Testis (tissue), 3 donors: Measurements from ENCODE around the gene GPR68. TPM values are rescaled to one million over a fixed set of nuclear protein-coding genes. Genes with fewer than 3 reads are reported as not detected.
A peak's percentile ranks its signal among the peaks of the same experiment; 100 is the strongest.
"Not testable (repeated sequence)": the region's sequence is repeated elsewhere in the genome, so short reads cannot be mapped to it uniquely, and the experiment has no call there.

Source experiments
- DNase-seq: peaks from one replicate; pipeline ENCODE4 v3.0.0-alpha.2; 2019
- H3K27ac ChIP-seq, 2 donors: fragments of 200-600 bp; sonication (generic); one replicate each; pipeline ENCODE4 v1.5.1; 2019
- H3K27me3 ChIP-seq: fragments of 200-600 bp; sonication (generic); one replicate; pipeline ENCODE4 v1.5.1; 2019
- H3K36me3 ChIP-seq: fragments of 200-600 bp; sonication (generic); one replicate; pipeline ENCODE4 v1.5.1; 2017; ENCODE audit warnings: low read depth; ENCODE audit errors: missing control alignments
- H3K4me1 ChIP-seq: fragments of 200-600 bp; sonication (generic); one replicate; pipeline ENCODE4 v1.5.1; 2019
- H3K4me3 ChIP-seq, 2 donors: fragments of 200-600 bp; sonication (generic); one replicate each; pipeline ENCODE4 v1.5.1; 2017 to 2019
- H3K9me3 ChIP-seq: fragments of 200-600 bp; sonication (generic); one replicate; pipeline ENCODE4 v1.5.1; 2017
- POLR2A ChIP-seq: fragments of 450-650 bp; IDR thresholded peaks from one replicate; pipeline ENCODE4 v1.6.1; 2017; ENCODE audit warnings: antibody characterized with exemption, mild to moderate bottlenecking, moderate library complexity
- WGBS, 2 donors: methylation state at CpG; one replicate each; pipeline ENCODE4 v1.1.5; 2018; 5-methylcytosine and 5-hydroxymethylcytosine counted together
- intact Hi-C: fragments of 100-400 bp; cut with DNase I; formaldehyde crosslinking; loops from one replicate; pipeline ENCODE4 v1.15.1; 2023; ENCODE audit warnings: low total_unique reads
- polyA plus RNA-seq: library from polyadenylated mRNA; stranded (reverse); fragments of 350-450 nt; fragmentation: Illumina TruSeq; extraction: RNeasy Lipid Tissue Mini Kit (QIAGEN cat#74804); gene quantifications from one replicate; pipeline ENCODE4 v1.2.3, GENCODE V29; 2014; ENCODE audit warnings: low read depth, low replicate concordance; ENCODE audit not compliant: insufficient read depth
- total RNA-seq, 2 donors: library from RNA; depleted of rRNA; stranded (reverse); fragments of >200 nt; gene quantifications; one replicate each; pipeline ENCODE4 v1.2.3, GENCODE V29; 2016
- TF ChIP-seq, protein P1 (sequence below), 3 experiments: fragments of 450-650 bp in 2 of 3; fragments of 200-600 bp in 1 of 3; sonication (generic) in 1 of 3; IDR thresholded peaks; one replicate each; pipeline ENCODE4 v1.5.1; 2016 to 2019; ENCODE audit warnings: antibody characterized with exemption in 3 of 3, mild to moderate bottlenecking in 2 of 3, moderate library complexity in 1 of 3

The GPR68 gene
- total and polyA plus RNA-seq, 3 donors from 2014 or later = 1.1 to 3.8 (median 2.4) TPM

DNA sequence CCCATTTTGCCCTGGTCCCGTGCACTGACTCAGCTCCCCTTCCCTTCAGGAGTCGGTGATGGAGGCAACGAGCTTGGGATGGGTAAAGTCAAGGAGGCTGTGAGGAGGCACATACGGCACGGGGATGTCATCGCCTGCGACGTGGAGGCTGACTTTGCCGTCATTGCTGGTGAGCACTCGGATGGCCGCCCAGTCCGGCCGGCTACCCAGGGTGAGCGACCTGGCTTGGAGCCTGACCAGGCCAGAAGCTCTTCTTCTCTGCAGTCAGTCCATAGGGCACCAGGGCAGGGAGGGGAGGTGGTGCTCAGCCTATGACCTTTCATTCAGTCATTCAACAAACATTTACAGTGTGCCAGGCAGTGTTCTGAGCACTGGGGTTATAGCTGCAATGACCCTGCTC lies 39.8 kb downstream of the GPR68 start:
- intact Hi-C loops = no loop called here

DNA sequence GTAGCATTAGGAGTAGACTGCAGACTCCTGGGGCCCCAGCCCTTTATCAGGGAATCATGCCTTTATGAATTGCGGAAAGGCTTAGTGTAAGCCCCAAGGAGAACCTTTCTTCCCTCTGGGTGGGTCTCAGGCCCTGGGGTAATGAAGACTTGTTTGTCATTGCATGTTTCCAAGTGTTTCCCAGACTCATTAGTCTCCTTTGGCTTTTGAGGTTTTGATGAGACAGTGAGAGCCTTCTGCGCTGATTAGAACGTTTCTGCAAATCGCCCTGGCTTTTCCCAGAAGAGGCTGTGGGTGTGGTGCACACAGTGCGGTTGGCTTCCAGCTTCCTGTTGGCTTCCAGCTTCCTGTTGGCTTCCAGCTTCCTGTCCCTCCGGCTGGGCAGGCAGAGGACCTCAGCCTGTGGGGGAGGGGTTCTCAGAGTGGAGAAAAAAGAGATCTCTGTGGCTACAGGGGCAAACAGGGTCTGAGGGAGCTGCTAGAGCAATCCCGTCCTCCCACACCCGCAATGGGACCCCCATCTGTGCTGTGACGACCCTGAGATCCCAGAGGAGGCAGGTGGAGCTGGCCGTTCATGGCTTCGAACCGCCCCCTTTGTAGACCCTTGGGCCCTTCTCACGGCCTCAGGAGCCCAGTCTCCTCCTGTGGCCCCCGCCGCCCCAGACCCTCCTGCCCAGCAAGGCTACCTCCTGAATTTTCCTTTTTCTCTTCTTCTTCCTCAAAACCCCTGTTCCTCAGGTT lies 42.1 kb downstream of the GPR68 start:
- Histone ChIP-seq H3K36me3 (no peaks in the 10 kb centered on the region), H3K27ac (no peak overlapping the region), H3K4me1 (peaks cover 6% of the 10 kb centered on the region), H3K4me3 (no peak overlapping the region), H3K9me3 (no peaks in the 10 kb centered on the region), H3K27me3 (no peaks in the 10 kb centered on the region)
- TF ChIP-seq, protein P1, sequence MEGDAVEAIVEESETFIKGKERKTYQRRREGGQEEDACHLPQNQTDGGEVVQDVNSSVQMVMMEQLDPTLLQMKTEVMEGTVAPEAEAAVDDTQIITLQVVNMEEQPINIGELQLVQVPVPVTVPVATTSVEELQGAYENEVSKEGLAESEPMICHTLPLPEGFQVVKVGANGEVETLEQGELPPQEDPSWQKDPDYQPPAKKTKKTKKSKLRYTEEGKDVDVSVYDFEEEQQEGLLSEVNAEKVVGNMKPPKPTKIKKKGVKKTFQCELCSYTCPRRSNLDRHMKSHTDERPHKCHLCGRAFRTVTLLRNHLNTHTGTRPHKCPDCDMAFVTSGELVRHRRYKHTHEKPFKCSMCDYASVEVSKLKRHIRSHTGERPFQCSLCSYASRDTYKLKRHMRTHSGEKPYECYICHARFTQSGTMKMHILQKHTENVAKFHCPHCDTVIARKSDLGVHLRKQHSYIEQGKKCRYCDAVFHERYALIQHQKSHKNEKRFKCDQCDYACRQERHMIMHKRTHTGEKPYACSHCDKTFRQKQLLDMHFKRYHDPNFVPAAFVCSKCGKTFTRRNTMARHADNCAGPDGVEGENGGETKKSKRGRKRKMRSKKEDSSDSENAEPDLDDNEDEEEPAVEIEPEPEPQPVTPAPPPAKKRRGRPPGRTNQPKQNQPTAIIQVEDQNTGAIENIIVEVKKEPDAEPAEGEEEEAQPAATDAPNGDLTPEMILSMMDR (IDR thresholded peaks at IDR 0.05) = no peak
- no peak for TF ChIP-seq POLR2A
- peak; percentile 49 for DNase-seq
- intact Hi-C loops = no loop called here
- WGBS, 2 donors = 66 to 83% methylated on average over 15 of the region's 15 CpGs

More for the DNA sequence above, 39.8 kb downstream of the GPR68 start:
- Histone ChIP-seq H3K9me3 (no peaks in the 10 kb centered on the region), H3K36me3 (no peaks in the 10 kb centered on the region), H3K4me1 (peaks cover 6% of the 10 kb centered on the region), H3K27ac (no peak overlapping the region), H3K4me3 (no peak overlapping the region), H3K27me3 (no peaks in the 10 kb centered on the region)
- 96% methylated on average over 7 to 14 of the region's 14 CpGs for WGBS, 2 donors
- no peak for DNase-seq
- TF ChIP-seq POLR2A = no peak
- TF ChIP-seq, protein P1 (IDR thresholded peaks at IDR 0.05) = no peak

DNA sequence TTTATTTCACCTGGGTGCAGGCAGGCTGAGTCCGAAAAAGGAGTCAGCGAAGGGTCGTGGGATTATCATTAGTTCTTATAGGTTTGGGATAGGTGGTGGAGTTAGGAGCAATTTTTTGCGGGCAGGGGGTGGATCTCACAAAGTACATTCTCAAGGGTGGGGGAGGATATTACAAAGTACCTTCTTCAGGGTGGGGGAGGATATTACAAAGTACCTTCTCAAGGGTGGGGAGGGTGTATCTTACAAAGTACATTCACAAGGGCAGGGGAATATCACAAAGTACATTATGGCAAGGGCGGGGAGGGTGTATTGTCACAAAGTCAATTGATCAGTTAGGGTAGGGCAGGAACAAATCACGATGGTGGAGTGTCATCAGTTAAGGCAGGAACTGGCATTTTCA lies 43.7 kb downstream of the GPR68 start:
- intact Hi-C loops, H3K36me3 ChIP-seq, DNase-seq, H3K9me3 ChIP-seq, H3K27me3 ChIP-seq, H3K4me3 ChIP-seq, H3K4me1 ChIP-seq, H3K27ac ChIP-seq: not testable (repeated sequence)
- WGBS, 2 donors = 97% methylated on average over 6 of the region's 6 CpGs

DNA sequence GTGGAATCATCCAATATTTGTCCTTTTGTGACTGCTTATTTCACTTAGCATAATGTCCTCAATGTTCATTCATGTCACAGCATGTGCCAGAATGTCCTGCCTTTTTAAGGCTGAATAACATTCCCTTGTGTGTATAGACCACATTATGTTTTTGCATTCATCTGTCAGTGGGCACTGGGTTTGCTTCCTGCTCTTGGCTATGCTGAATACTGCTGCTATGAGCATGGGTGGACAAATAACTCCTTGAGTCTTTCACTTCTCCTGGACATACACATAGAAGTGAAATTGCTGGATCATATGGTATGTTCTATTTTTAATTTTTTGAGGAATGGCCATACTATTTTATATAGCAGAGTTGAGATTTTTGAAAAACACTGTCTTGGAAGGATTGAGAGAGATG lies 46.9 kb downstream of the GPR68 start:
- TF ChIP-seq POLR2A = no peak
- TF ChIP-seq, protein P1 (IDR thresholded peaks at IDR 0.05) = no peak

DNA sequence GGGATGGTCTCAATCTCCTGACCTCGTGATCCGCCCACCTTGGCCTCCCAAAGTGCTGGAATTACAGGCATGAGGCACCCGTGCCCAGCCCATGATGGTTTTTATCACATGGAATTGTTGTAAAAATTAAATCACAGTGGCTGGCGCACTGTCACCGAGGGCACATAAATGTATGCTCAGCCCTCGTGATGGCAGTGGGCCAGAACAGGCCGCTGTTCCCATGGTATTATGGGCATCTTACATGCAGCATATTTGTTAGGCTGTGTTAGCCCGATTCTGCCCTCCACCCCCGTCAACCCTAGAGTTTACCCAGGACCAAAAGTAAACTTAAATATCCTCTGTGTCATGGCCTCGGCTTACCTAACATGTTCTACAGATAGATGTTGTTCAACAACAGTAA lies 48.6 kb downstream of the GPR68 start:
- Histone ChIP-seq H3K4me3 (no peak overlapping the region), H3K36me3 (no peaks in the 10 kb centered on the region), H3K4me1 (no peaks in the 10 kb centered on the region), H3K9me3 (no peaks in the 10 kb centered on the region), H3K27me3 (no peaks in the 10 kb centered on the region), H3K27ac (no peak overlapping the region)
- WGBS, 2 donors = 94% methylated on average over 9 to 10 of the region's 10 CpGs
- no peak for TF ChIP-seq POLR2A
- TF ChIP-seq, protein P1 (IDR thresholded peaks at IDR 0.05) = no peak
- no peak for DNase-seq
- intact Hi-C loops = no loop called here

More for the DNA sequence above, 46.9 kb downstream of the GPR68 start:
- H3K9me3 ChIP-seq = no peaks in the 10 kb centered on the region
- intact Hi-C loops = no loop called here
- no peak overlapping the region for H3K27ac ChIP-seq
- H3K4me1 ChIP-seq = peaks cover 6% of the 10 kb centered on the region
- no peaks in the 10 kb centered on the region for H3K36me3 ChIP-seq
- no peaks in the 10 kb centered on the region for H3K27me3 ChIP-seq
- DNase-seq = no peak
- no peak overlapping the region for H3K4me3 ChIP-seq
